ENCODE results near the gene TP53TG5. TPM values are rescaled to one million over a fixed set of nuclear protein-coding genes. Genes with fewer than 3 reads are reported as not detected.

Gene TP53TG5
- total and polyA plus RNA-seq, 7 donors = 0.12 to 1.0 (median 0.38) TPM; not detected in 2

DNA sequence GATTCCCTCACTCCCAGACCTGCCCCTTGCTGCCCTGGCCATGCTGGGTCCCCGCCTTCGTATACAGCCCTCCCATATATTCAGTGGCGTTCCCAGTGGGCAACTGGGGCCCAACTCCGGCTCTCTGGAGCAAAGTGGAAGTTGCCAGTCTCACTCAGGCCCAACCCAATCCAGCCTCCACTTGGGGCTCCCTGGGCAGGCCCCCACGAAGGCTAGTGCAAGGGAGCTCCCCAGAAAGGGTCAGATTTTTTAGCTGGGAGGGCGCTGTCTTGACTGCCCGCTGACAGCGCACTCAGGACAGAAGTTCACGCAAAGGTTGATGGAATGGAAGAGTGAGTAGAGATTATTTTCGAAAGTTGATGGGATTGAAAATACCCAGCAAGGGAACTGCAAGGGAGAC, 5.9 kb downstream of the TP53TG5 start:
- H3K4me3 ChIP-seq = peak overlapping the region; percentile 63
- 82 to 90% (median 83%) methylated on average over 10 of the region's 10 CpGs for WGBS, 3 donors
- intact Hi-C loops (cut with DNase I) = loop anchor here (5.0 kb wide), 3 partner anchors 45 to 65 kb away; partner anchors contain the start of gene PIGT (in 1 of the 2)
- ATAC-seq (no peak), DNase-seq (no peak)
- no peaks in the 10 kb centered on the region for H3K27me3 ChIP-seq (ENCODE audit: insufficient read depth in 3 of 3, low read length in 2 of 3)
- no peak overlapping the region for H3K27ac ChIP-seq
- no peaks in the 10 kb centered on the region for H3K4me1 ChIP-seq
- TF ChIP-seq, protein P1, sequence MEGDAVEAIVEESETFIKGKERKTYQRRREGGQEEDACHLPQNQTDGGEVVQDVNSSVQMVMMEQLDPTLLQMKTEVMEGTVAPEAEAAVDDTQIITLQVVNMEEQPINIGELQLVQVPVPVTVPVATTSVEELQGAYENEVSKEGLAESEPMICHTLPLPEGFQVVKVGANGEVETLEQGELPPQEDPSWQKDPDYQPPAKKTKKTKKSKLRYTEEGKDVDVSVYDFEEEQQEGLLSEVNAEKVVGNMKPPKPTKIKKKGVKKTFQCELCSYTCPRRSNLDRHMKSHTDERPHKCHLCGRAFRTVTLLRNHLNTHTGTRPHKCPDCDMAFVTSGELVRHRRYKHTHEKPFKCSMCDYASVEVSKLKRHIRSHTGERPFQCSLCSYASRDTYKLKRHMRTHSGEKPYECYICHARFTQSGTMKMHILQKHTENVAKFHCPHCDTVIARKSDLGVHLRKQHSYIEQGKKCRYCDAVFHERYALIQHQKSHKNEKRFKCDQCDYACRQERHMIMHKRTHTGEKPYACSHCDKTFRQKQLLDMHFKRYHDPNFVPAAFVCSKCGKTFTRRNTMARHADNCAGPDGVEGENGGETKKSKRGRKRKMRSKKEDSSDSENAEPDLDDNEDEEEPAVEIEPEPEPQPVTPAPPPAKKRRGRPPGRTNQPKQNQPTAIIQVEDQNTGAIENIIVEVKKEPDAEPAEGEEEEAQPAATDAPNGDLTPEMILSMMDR (IDR thresholded peaks at IDR 0.05) = no peak
- no peaks in the 10 kb centered on the region for H3K9me3 ChIP-seq
- H3K36me3 ChIP-seq (ENCODE audit: insufficient read depth in 1 of 2, low read depth in 1 of 2) = peaks cover 9 to 20% of the 10 kb centered on the region in 2 donors

DNA sequence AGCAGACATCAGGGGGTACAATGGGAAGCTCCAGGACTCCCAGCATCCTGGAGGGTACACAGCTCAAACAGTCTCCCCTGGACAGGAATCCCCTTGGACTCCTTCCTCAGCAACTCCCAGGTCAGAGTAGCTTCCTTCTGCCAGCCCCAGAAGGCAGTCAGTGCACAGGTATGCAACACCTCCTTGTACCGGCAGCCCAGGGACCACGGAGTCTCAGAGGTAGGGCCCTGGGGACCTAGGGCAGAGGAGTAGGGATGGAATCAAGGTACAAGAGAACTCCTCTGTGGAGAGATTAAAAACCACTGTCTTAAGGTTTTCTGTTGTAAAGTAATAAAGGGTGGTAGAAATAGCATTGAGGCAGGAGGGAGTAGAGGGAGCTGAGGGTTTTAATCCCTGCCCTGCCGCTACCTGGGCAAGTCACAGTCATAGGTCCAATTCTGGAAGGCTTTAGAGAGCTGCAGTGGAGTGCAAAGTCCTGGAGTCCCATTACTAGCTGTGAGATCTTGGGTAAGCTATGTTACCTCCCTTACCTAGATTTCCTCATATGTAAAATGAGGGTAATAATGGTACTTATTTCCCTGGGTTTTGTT, 7.5 kb downstream of the TP53TG5 start:
- Histone ChIP-seq H3K4me3 (no peak overlapping the region), H3K9me3 (no peaks in the 10 kb centered on the region), H3K27ac (no peak overlapping the region), H3K36me3 (ENCODE audit: insufficient read depth in 1 of 2, low read depth in 1 of 2) (peaks cover 12 to 35% of the 10 kb centered on the region in 2 donors), H3K4me1 (no peaks in the 10 kb centered on the region), H3K27me3 (ENCODE audit: insufficient read depth in 3 of 3, low read length in 2 of 3) (no peaks in the 10 kb centered on the region)
- no peak for DNase-seq
- no peak for ATAC-seq
- intact Hi-C loops (cut with DNase I) = loop anchor here (5.0 kb wide), 3 partner anchors 47 to 67 kb away; partner anchors contain the start of gene PIGT (in 1 of the 2)
- TF ChIP-seq, protein P1 (IDR thresholded peaks at IDR 0.05) = no peak
- 68 to 91% (median 79%) methylated on average over 3 of the region's 3 CpGs for WGBS, 3 donors

DNA sequence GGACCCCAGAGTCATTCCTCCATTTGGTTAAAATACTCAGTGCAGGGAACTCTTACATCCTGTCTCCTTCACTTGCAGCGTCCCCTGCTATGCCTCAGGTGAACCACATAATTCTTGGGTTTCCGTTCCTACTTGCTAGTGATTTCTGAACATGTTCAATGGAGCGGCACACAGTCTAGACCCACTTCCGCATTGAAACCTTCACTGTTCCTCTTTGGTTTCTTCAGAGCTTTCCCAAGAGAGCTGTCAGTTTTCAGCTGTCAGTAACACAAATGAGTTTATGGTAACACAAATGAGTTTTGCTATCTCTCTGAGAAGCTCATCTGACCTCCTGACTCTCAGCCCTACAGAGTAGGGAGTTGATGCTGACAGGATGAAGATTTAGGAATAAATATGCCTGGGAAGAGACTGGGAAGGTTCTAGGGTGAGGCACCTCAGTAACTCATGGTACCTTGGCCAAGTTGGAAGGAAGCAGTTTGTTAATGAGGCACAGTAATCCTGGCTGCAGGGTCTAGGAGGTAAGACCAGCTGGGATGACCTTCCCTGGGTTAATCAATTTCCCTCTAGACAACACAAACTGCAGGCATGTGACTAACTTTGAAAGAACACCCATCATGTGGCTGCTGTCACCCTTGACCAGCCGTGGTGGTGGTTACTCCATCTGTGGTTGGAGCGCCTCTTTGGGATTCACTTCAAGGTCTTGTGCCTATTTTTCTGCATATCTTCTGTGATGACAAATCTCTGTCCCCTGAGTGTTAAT, 9.7 kb downstream of the TP53TG5 start:
- H3K9me3 ChIP-seq = no peaks in the 10 kb centered on the region
- ATAC-seq (no peak), DNase-seq (no peak)
- H3K4me1 ChIP-seq = peaks cover 13% of the 10 kb centered on the region
- intact Hi-C loops (cut with DNase I) = no loop called here
- H3K36me3 ChIP-seq (ENCODE audit: insufficient read depth in 1 of 2, low read depth in 1 of 2) = peaks cover 12 to 42% of the 10 kb centered on the region in 2 donors
- no peak overlapping the region for H3K27ac ChIP-seq
- no peak overlapping the region for H3K4me3 ChIP-seq
- WGBS, 3 donors = 74 to 85% (median 79%) methylated on average over 6 of the region's 6 CpGs
- TF ChIP-seq, protein P1 (IDR thresholded peaks at IDR 0.05) = no peak
- no peaks in the 10 kb centered on the region for H3K27me3 ChIP-seq (ENCODE audit: insufficient read depth in 3 of 3, low read length in 2 of 3)

DNA sequence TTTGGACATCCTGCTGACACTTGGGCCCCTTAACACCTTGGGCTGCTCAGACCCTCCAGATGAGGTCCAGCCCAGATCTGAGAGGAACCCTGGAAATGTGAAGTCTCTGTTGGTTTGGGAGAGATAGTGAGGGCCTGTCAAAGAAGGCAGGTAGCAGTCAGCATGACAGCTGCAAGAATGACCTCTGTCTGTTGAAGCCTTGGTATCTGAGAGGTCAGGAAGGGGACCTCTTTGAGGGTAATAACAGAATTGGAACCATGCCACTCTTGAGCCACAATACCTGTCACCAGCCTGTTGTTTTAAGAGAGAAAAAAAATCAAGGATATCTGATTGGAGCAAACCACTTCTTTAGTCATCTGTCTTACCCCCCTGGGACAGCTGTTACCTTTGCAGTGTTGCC, 11.0 kb downstream of the TP53TG5 start:
- H3K27ac ChIP-seq = no peak overlapping the region
- H3K4me3 ChIP-seq = no peak overlapping the region
- peaks cover 18% of the 10 kb centered on the region for H3K4me1 ChIP-seq
- peaks cover 12 to 42% of the 10 kb centered on the region in 2 donors for H3K36me3 ChIP-seq (ENCODE audit: insufficient read depth in 1 of 2, low read depth in 1 of 2)
- H3K27me3 ChIP-seq (ENCODE audit: insufficient read depth in 3 of 3, low read length in 2 of 3) = no peaks in the 10 kb centered on the region
- no peak for DNase-seq
- TF ChIP-seq, protein P1 (IDR thresholded peaks at IDR 0.05) = no peak
- no peaks in the 10 kb centered on the region for H3K9me3 ChIP-seq
- intact Hi-C loops (cut with DNase I) = no loop called here
- no peak for ATAC-seq
